Mesodermal cell (in vitro differentiated cells): ENCODE data around the gene DGKB.
A peak's percentile ranks its signal among the peaks of the same experiment; 100 is the strongest.

Experiments used
- H3K27ac ChIP-seq: 2 replicates; pipeline ENCODE4 v1.7.0; 2013; ENCODE audit warnings: mild to moderate bottlenecking, low read depth, low read length, moderate library complexity; ENCODE audit not compliant: severe bottlenecking
- H3K36me3 ChIP-seq: 2 replicates; pipeline ENCODE4 v1.7.1; 2013; ENCODE audit warnings: mild to moderate bottlenecking, low read length, moderate library complexity; ENCODE audit not compliant: control insufficient read depth, insufficient read depth
- H3K4me1 ChIP-seq: one replicate; pipeline ENCODE4 v1.7.1; 2013; ENCODE audit warnings: mild to moderate bottlenecking, low read length; ENCODE audit not compliant: insufficient read depth, control insufficient read depth, poor library complexity, severe bottlenecking
- H3K4me3 ChIP-seq: 2 replicates; pipeline ENCODE4 v1.7.0; 2013; ENCODE audit warnings: low read length, control low read depth, mild to moderate bottlenecking; ENCODE audit not compliant: insufficient read depth, poor library complexity, severe bottlenecking; ENCODE audit errors: extremely low read depth
- H3K9me3 ChIP-seq: 2 replicates; pipeline ENCODE4 v1.7.1; 2013; ENCODE audit warnings: mild to moderate bottlenecking, low read length, moderate library complexity; ENCODE audit not compliant: control insufficient read depth
- WGBS, 2 experiments: methylation state at CpG; one replicate each; pipeline ENCODE4 v1.1.5; 2013; ENCODE audit warnings: missing lambda C conversion rate in 2 of 2; ENCODE audit not compliant: insufficient coverage in 2 of 2; 5-methylcytosine and 5-hydroxymethylcytosine counted together

The DGKB gene

GRCh38 chr7:14666304-14666703 lies 236.2 kb downstream of the DGKB start:
- Histone ChIP-seq H3K4me1 (no peaks in the 10 kb centered on the region), H3K27ac (no peak overlapping the region), H3K4me3 (no peak overlapping the region), H3K9me3 (no peaks in the 10 kb centered on the region), H3K36me3 (no peaks in the 10 kb centered on the region)
- no CpG with 5 or more reads among the region's 1 CpG for WGBS, 2 experiments

GRCh38 chr7:14639801-14640200 lies 262.8 kb downstream of the DGKB start:
- WGBS, 2 experiments, result no CpG with 5 or more reads among the region's 1 CpG
- H3K36me3 ChIP-seq, result no peaks in the 10 kb centered on the region
- H3K4me1 ChIP-seq, result no peaks in the 10 kb centered on the region
- H3K9me3 ChIP-seq, result peaks cover 2% of the 10 kb centered on the region
- no peak overlapping the region for H3K27ac ChIP-seq
- H3K4me3 ChIP-seq, result no peak overlapping the region

GRCh38 chr7:14639329-14639728 lies 263.2 kb downstream of the DGKB start:
- WGBS, 2 experiments, result 100% methylated on average over 2 of the region's 2 CpGs; no CpG with 5 or more reads in 1 of the 2 experiments

GRCh38 chr7:14637968-14638367 lies 264.6 kb downstream of the DGKB start:
- no CpG with 5 or more reads among the region's 2 CpGs for WGBS, 2 experiments
- no peaks in the 10 kb centered on the region for H3K36me3 ChIP-seq
- H3K4me1 ChIP-seq, result no peaks in the 10 kb centered on the region
- H3K4me3 ChIP-seq, result no peak overlapping the region
- H3K27ac ChIP-seq, result no peak overlapping the region
- H3K9me3 ChIP-seq, result no peaks in the 10 kb centered on the region

More at GRCh38 chr7:14639329-14639728, 263.2 kb downstream of the DGKB start:
- Histone ChIP-seq H3K9me3 (no peaks in the 10 kb centered on the region), H3K27ac (no peak overlapping the region), H3K4me3 (no peak overlapping the region), H3K4me1 (no peaks in the 10 kb centered on the region), H3K36me3 (no peaks in the 10 kb centered on the region)

- 100% methylated on average over 1 of the region's 4 CpGs; no CpG with 5 or more reads in 1 of the 2 experiments for WGBS, 2 experiments
- Histone ChIP-seq H3K4me3 (no peak overlapping the region), H3K27ac (no peak overlapping the region), H3K9me3 (no peaks in the 10 kb centered on the region), H3K4me1 (no peaks in the 10 kb centered on the region), H3K36me3 (no peaks in the 10 kb centered on the region)
Measured at GRCh38 chr7:14635955-14636354, 266.6 kb downstream of the DGKB start.

GRCh38 chr7:14630048-14630447 lies 272.5 kb downstream of the DGKB start:
- WGBS, 2 experiments, result no CpG with 5 or more reads among the region's 2 CpGs
- no peak overlapping the region for H3K4me3 ChIP-seq
- H3K9me3 ChIP-seq, result no peaks in the 10 kb centered on the region
- no peak overlapping the region for H3K27ac ChIP-seq
- no peaks in the 10 kb centered on the region for H3K4me1 ChIP-seq
- no peaks in the 10 kb centered on the region for H3K36me3 ChIP-seq

- no peak overlapping the region for H3K4me3 ChIP-seq
- no peaks in the 10 kb centered on the region for H3K36me3 ChIP-seq
- no peak overlapping the region for H3K27ac ChIP-seq
- no peaks in the 10 kb centered on the region for H3K4me1 ChIP-seq
- WGBS, 2 experiments, result no CpG with 5 or more reads among the region's 1 CpG
- H3K9me3 ChIP-seq, result no peaks in the 10 kb centered on the region
Measured at GRCh38 chr7:14628516-14628915, 274.0 kb downstream of the DGKB start.

- Histone ChIP-seq H3K4me1 (no peaks in the 10 kb centered on the region), H3K4me3 (no peak overlapping the region), H3K9me3 (no peaks in the 10 kb centered on the region), H3K36me3 (no peaks in the 10 kb centered on the region), H3K27ac (no peak overlapping the region)
- 85 to 88% methylated on average over 4 of the region's 4 CpGs for WGBS, 2 experiments
Measured at GRCh38 chr7:14626076-14626475, 276.5 kb downstream of the DGKB start.

GRCh38 chr7:14622559-14622958 lies 280.0 kb downstream of the DGKB start:
- H3K27ac ChIP-seq, result no peak overlapping the region
- no peak overlapping the region for H3K4me3 ChIP-seq
- no peaks in the 10 kb centered on the region for H3K4me1 ChIP-seq
- no peaks in the 10 kb centered on the region for H3K36me3 ChIP-seq
- no peaks in the 10 kb centered on the region for H3K9me3 ChIP-seq

GRCh38 chr7:14606101-14606500 lies 296.4 kb downstream of the DGKB start:
- Histone ChIP-seq H3K4me1 (peaks cover 3% of the 10 kb centered on the region), H3K36me3 (no peaks in the 10 kb centered on the region), H3K4me3 (no peak overlapping the region), H3K9me3 (no peaks in the 10 kb centered on the region), H3K27ac (peak overlapping the region; percentile 76)

- H3K4me3 ChIP-seq, result no peak overlapping the region
- WGBS, 2 experiments, result 50 to 88% methylated on average over 1 to 2 of the region's 2 CpGs
- no peak overlapping the region for H3K27ac ChIP-seq
Measured at GRCh38 chr7:14604606-14605005, 297.9 kb downstream of the DGKB start.

GRCh38 chr7:14602851-14603250 lies 299.7 kb downstream of the DGKB start:
- H3K9me3 ChIP-seq, result no peaks in the 10 kb centered on the region
- WGBS, 2 experiments, result no CpG with 5 or more reads among the region's 1 CpG

More at GRCh38 chr7:14604606-14605005, 297.9 kb downstream of the DGKB start:
- Histone ChIP-seq H3K4me1 (peaks cover 3% of the 10 kb centered on the region), H3K9me3 (no peaks in the 10 kb centered on the region), H3K36me3 (no peaks in the 10 kb centered on the region)

More at GRCh38 chr7:14602851-14603250, 299.7 kb downstream of the DGKB start:
- Histone ChIP-seq H3K27ac (no peak overlapping the region), H3K36me3 (no peaks in the 10 kb centered on the region), H3K4me3 (no peak overlapping the region), H3K4me1 (peaks cover 3% of the 10 kb centered on the region)
